HEK293T (cell line): ENCODE data around the gene GRIA3.

Experiments
- CTCF ChIA-PET: fragments of 350-600 bp; formaldehyde crosslinking; extraction: SDS; loops from one replicate; lab custom pipeline; 2021; ENCODE audit warnings: antibody characterized with exemption, inconsistent platforms; lab: Yijun Ruan, JAX
- POLR2A ChIA-PET: fragments of 350-600 bp; formaldehyde crosslinking; extraction: SDS; loops from one replicate; lab custom pipeline; 2020; ENCODE audit warnings: antibody characterized with exemption, inconsistent platforms; lab: Yijun Ruan, JAX
- DNase-seq: peaks from one replicate; pipeline ENCODE4 v3.0.0; 2012; ENCODE audit warnings: mixed read lengths; ENCODE audit errors: extremely low spot score
- ARNT ChIP-seq: fragments of 450-650 bp; IDR thresholded peaks from 2 replicates; pipeline ENCODE4 v1.6.1; 2017; ENCODE audit warnings: mild to moderate bottlenecking
- BHLHE40 ChIP-seq: fragments of 450-650 bp; IDR thresholded peaks from 2 replicates; pipeline ENCODE4 v1.6.1; 2016; ENCODE audit warnings: mild to moderate bottlenecking, moderate library complexity, borderline replicate concordance
- CTBP1 ChIP-seq: fragments of 450-650 bp; IDR thresholded peaks from 2 replicates; pipeline ENCODE4 v1.6.1; 2016; ENCODE audit warnings: borderline replicate concordance
- ELF4 ChIP-seq: fragments of 450-650 bp; IDR thresholded peaks from 2 replicates; pipeline ENCODE4 v1.6.1; 2017; ENCODE audit warnings: antibody characterized with exemption
- FOXA1 ChIP-seq: fragments of 450-650 bp; IDR thresholded peaks from 2 replicates; pipeline ENCODE4 v1.6.1; 2016; ENCODE audit warnings: mild to moderate bottlenecking
- FOXK2 ChIP-seq: fragments of 450-650 bp; IDR thresholded peaks from 2 replicates; pipeline ENCODE4 v1.6.1; 2016; ENCODE audit warnings: mild to moderate bottlenecking
- FOXM1 ChIP-seq: fragments of 450-650 bp; IDR thresholded peaks from 2 replicates; pipeline ENCODE4 v1.6.1; 2017; ENCODE audit warnings: mild to moderate bottlenecking, borderline replicate concordance
- HDGF ChIP-seq: fragments of 450-650 bp; IDR thresholded peaks from 2 replicates; pipeline ENCODE4 v1.6.1; 2017; ENCODE audit warnings: antibody characterized with exemption, borderline replicate concordance
- L3MBTL2 ChIP-seq: fragments of 450-650 bp; conservative IDR thresholded peaks from 2 replicates; pipeline ENCODE4 v1.6.1; 2016; ENCODE audit warnings: mild to moderate bottlenecking
- LEF1 ChIP-seq: fragments of 450-650 bp; IDR thresholded peaks from 2 replicates; pipeline ENCODE4 v1.6.1; 2017; ENCODE audit warnings: mild to moderate bottlenecking, borderline replicate concordance
- NFRKB ChIP-seq: fragments of 450-650 bp; IDR thresholded peaks from 2 replicates; pipeline ENCODE4 v1.6.1; 2016; ENCODE audit warnings: mild to moderate bottlenecking, moderate library complexity
- SP1 ChIP-seq: fragments of 450-650 bp; IDR thresholded peaks from 2 replicates; pipeline ENCODE4 v1.6.1; 2017
- SUZ12 ChIP-seq: fragments of 450-650 bp; IDR thresholded peaks from 2 replicates; pipeline ENCODE4 v1.6.1; 2016; ENCODE audit warnings: mild to moderate bottlenecking
- TARDBP ChIP-seq: fragments of 450-650 bp; IDR thresholded peaks from 2 replicates; pipeline ENCODE4 v1.6.1; 2016
- ZNF384 ChIP-seq: fragments of 450-650 bp; IDR thresholded peaks from 2 replicates; pipeline ENCODE4 v1.6.1; 2016
- TF ChIP-seq, protein P1 (sequence below): fragments of 450-650 bp; IDR thresholded peaks from 2 replicates; pipeline ENCODE4 v1.6.1; 2016

The GRIA3 gene

DNA sequence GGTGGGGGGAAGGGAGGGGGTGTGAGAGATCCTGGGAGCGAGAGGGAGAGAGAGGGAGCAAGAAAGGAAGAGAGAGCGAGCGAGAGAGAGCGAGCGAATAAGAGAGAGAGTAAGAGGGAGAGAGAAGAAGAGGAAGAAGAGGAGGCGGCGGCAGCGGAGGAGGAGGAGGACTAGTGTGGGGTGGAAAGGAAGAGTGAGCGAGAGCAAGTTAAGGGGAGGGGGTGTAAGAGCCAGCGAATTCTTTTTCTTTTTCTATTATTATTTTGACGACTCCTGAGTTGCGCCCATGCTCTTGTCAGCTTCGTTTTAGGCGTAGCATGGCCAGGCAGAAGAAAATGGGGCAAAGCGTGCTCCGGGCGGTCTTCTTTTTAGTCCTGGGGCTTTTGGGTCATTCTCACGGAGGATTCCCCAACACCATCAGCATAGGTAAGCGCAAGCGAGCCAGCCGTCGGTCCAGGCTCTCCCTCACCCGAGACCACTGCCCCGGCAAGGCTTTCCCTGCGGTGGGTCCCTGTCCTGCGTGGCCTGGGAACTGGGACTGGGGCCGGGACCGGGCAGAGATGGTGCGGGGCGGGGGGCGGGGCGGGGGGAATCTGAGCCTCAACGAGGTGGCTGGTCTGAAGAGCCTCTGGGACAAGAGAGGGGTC lies at the start of gene GRIA3:
GRIA3 (plus strand) TSS at position 60 of the 647 bp plus-strand sequence; CDS start at position 318, 258 bp downstream.
- no peak for DNase-seq
- ChIA-PET POLR2A (no interaction called here), CTCF (no interaction called here)
- TF ChIP-seq ELF4 (no peak), FOXK2 (no peak), FOXA1 (no peak), TARDBP (no peak), LEF1 (no peak), HDGF (no peak), ZNF384 (no peak), L3MBTL2 (no peak)
- TF ChIP-seq, protein P1, sequence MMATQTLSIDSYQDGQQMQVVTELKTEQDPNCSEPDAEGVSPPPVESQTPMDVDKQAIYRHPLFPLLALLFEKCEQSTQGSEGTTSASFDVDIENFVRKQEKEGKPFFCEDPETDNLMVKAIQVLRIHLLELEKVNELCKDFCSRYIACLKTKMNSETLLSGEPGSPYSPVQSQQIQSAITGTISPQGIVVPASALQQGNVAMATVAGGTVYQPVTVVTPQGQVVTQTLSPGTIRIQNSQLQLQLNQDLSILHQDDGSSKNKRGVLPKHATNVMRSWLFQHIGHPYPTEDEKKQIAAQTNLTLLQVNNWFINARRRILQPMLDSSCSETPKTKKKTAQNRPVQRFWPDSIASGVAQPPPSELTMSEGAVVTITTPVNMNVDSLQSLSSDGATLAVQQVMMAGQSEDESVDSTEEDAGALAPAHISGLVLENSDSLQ, result no peak

DNA sequence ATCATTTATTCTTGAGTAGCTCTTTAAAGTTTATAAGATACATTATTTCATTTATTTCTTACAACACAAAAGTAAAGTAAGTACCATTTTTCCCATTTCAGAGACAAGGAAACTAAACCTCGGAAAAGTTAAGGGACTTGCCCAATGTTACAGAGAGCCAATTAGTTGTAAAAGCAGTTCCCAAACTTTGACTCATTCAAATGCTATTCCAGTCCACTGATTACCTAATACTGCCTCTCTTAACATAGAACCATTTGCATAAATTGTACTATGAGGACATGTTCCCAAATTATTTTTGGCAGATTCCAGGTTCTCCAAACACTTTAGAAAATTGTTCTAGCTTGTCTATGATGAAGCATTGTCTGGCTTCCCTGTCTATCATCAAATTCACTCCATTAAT lies 45.6 kb upstream of the GRIA3 start:
- ChIA-PET POLR2A (no interaction called here), CTCF (no interaction called here)
- no peak for DNase-seq
- TF ChIP-seq FOXK2, result no peak
- TF ChIP-seq HDGF, result no peak
- no peak for TF ChIP-seq ARNT
- TF ChIP-seq, protein P1, result no peak
- no peak for TF ChIP-seq BHLHE40
- no peak for TF ChIP-seq TARDBP
- no peak for TF ChIP-seq FOXM1
- no peak for TF ChIP-seq NFRKB
- no peak for TF ChIP-seq ELF4
- no peak for TF ChIP-seq CTBP1
- no peak for TF ChIP-seq L3MBTL2
- TF ChIP-seq ZNF384, result no peak
- no peak for TF ChIP-seq LEF1
- no peak for TF ChIP-seq SUZ12

DNA sequence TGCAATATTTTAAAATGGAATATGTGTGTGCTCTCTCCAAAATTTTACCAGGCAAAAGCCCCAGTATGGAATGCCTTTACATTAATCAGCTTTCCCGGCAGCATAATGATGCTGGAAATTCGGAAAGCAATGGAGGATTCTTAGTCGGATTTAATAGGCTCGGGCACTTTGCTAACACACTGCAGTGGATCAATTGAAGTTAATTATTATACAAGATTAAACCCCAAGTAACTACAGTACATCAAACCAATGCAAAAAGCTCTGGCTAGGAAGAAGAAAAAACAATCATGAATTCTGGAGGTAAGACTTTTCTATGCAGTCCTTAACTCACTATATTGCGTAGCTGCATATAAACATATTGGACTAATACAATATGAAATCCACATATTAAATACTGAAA lies 43.6 kb upstream of the GRIA3 start:
- ChIA-PET CTCF (no interaction called here), POLR2A (no interaction called here)
- TF ChIP-seq SUZ12 (no peak), ARNT (no peak), ELF4 (no peak), CTBP1 (no peak)
- no peak for DNase-seq

DNA sequence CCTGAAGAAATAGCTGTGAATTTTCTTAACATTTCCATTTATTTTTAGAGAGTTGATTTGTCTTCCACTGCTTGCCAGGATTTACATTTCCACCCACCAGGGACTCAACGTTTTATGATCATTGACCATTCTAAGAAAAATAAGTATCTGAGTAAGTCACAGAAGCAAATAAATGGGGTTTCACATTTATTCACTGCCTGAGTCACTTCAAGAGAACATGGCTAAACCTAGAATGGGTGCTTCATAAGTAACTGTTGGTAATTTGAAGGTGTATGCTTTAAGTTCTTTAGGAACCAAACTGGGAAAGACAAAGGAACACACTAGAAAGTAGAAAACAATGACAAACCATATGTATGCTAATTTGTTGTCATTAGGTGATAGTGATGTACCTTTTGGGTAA lies 43.2 kb upstream of the GRIA3 start:
- ChIA-PET CTCF (no interaction called here), POLR2A (no interaction called here)
- TF ChIP-seq, protein P1, result no peak
- TF ChIP-seq BHLHE40 (no peak), TARDBP (no peak), ARNT (no peak), ELF4 (no peak), FOXA1 (no peak), SP1 (no peak), L3MBTL2 (no peak), FOXK2 (no peak), CTBP1 (no peak), NFRKB (no peak)
- no peak for DNase-seq

DNA sequence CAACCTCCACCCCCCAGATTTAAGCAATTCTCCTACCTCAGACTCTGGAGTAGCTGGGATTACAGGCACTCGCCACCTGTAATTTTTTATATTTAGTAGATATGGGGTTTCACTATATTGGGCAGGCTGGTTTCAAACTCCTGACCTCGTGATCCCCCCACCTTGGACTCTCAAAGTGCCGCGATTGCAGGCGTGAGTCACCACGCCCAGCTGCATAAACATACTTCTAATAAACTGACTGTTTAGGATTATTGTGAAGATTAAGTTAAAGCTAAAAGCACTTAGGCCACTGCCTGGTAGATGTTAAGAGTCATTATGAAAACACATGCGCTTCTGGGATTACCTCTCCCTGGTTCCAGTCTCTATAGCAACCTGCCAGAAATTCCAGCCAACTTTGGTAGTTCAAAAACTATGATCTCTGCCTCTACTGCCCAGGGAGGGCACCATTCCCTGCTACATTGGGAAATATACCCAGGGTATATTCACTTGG lies 30.2 kb upstream of the GRIA3 start:
- CTCF ChIA-PET, result no interaction called here
- TF ChIP-seq ARNT (no peak), SUZ12 (no peak), CTBP1 (no peak), ELF4 (no peak), LEF1 (no peak), HDGF (no peak), FOXK2 (no peak), NFRKB (no peak), BHLHE40 (no peak), FOXA1 (no peak), TARDBP (no peak), SP1 (no peak), FOXM1 (no peak)
- TF ChIP-seq, protein P1, result no peak
- peak; percentile 12 for DNase-seq
- POLR2A ChIA-PET, result no interaction called here

DNA sequence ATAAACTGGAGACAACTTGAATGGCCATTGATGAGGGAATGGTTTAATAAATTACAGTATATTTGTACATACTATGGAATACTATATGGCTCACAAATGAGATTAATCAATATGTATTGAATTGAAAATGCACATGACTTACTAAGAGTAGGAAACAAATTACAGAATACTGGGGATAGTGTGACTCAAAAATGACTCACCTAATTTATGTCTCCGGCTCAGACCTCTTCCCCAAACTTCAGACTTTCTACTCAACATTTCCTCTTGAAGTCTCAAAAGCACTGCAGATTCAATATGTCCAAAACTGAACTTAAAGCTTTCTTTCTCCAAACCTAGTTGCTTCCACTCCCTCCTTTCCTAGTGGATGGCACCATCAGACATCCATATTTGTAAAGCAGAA lies 28.8 kb upstream of the GRIA3 start:
- CTCF ChIA-PET, result no interaction called here
- TF ChIP-seq SP1, result no peak
- TF ChIP-seq SUZ12, result no peak
- no peak for TF ChIP-seq FOXA1
- TF ChIP-seq NFRKB, result no peak
- no peak for TF ChIP-seq L3MBTL2
- TF ChIP-seq FOXM1, result no peak
- TF ChIP-seq HDGF, result no peak
- TF ChIP-seq, protein P1, result no peak
- no peak for DNase-seq
- POLR2A ChIA-PET, result no interaction called here
